MCF 10A (cell line): ENCODE data around the gene TNS2. TPM values are rescaled to one million over a fixed set of nuclear protein-coding genes. Genes with fewer than 3 reads are reported as not detected.
A peak's percentile ranks its signal among the peaks of the same experiment; 100 is the strongest.

Experiments
- BruUV-seq: library from RNA; stranded (reverse); fragments of 400-500 nt; replicated peaks from 2 replicates; lab custom pipeline; 2021; lab: Mats Ljungman, UMichigan
- CTCF ChIA-PET: fragments of 300-600 bp; sonication (Branson Sonifier 250); formaldehyde crosslinking; extraction: SDS; loops from one replicate; lab custom pipeline; 2021; ENCODE audit warnings: antibody characterized with exemption, inconsistent platforms; lab: Yijun Ruan, JAX
- POLR2A ChIA-PET: fragments of 300-600, 350-650 bp; sonication (Branson Sonifier 250); formaldehyde crosslinking; extraction: SDS; loops from one replicate; lab custom pipeline; 2020; ENCODE audit warnings: antibody characterized with exemption, inconsistent platforms; lab: Yijun Ruan, JAX
- DNase-seq: peaks from one replicate; pipeline ENCODE4 v3.0.0-alpha.2; 2018; ENCODE audit not compliant: unreplicated experiment
- H3K27ac Mint-ChIP-seq: one replicate; pipeline ENCODE4 v1.8.0; 2022; ENCODE audit warnings: mild to moderate bottlenecking, low read depth, mixed read lengths; ENCODE audit not compliant: unreplicated experiment
- H3K27me3 Mint-ChIP-seq: one replicate; pipeline ENCODE4 v1.8.0; 2022; ENCODE audit warnings: mixed read lengths; ENCODE audit not compliant: insufficient read depth, unreplicated experiment
- H3K36me3 Mint-ChIP-seq: one replicate; pipeline ENCODE4 v1.8.0; 2022; ENCODE audit warnings: mild to moderate bottlenecking, moderate library complexity, mixed read lengths; ENCODE audit not compliant: insufficient read depth, unreplicated experiment
- H3K4me1 Mint-ChIP-seq: one replicate; pipeline ENCODE4 v1.8.0; 2022; ENCODE audit warnings: mixed read lengths; ENCODE audit not compliant: insufficient read depth, unreplicated experiment
- H3K4me3 Mint-ChIP-seq: one replicate; pipeline ENCODE4 v1.8.0; 2022; ENCODE audit warnings: mild to moderate bottlenecking, moderate library complexity, mixed read lengths; ENCODE audit not compliant: unreplicated experiment
- H3K9me3 Mint-ChIP-seq: one replicate; pipeline ENCODE4 v1.8.0; 2022; ENCODE audit warnings: mixed read lengths; ENCODE audit not compliant: unreplicated experiment
- intact Hi-C: fragments of 100-400 bp; cut with micrococcal nuclease; formaldehyde crosslinking; loops from 2 replicates; pipeline ENCODE4 v1.14.1; 2022
- total RNA-seq: library from RNA; stranded (reverse); gene quantifications from 2 replicates; pipeline ENCODE4 v1.2.3, GENCODE V29; 2022
- TF ChIP-seq, protein P1 (sequence below): fragments of 200-600 bp; IDR thresholded peaks from one replicate; pipeline ENCODE4 v1.8.0; 2022; ENCODE audit warnings: antibody characterized with exemption, mild to moderate bottlenecking; ENCODE audit not compliant: unreplicated experiment

The TNS2 gene
- total RNA-seq, 1 experiment from 2014 or later: 22.3 TPM

DNA sequence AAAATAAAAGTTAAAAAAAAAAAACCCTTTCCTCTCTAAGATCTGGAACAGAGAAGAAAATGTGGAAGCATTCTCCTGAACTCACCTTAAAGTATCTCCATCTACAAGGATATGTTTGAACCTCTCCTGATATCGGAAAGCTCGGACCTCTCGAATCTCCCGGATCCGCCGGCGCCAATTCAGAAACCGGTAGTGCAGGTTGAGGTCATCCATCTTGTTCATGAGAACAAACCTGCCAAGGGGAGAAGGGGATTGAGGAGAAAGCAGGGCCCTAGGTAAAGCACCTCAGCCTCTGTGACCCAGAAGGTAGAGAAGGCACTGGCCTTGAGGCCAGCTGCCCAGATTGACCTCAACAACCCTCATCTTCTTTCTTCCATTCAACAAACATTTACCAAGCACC, 27.2 kb downstream of the TNS2 start:
- H3K4me1 Mint-ChIP-seq: peaks cover 29% of the 10 kb centered on the region
- peaks cover 61% of the 10 kb centered on the region for H3K36me3 Mint-ChIP-seq
- BruUV-seq: no TSS peak

DNA sequence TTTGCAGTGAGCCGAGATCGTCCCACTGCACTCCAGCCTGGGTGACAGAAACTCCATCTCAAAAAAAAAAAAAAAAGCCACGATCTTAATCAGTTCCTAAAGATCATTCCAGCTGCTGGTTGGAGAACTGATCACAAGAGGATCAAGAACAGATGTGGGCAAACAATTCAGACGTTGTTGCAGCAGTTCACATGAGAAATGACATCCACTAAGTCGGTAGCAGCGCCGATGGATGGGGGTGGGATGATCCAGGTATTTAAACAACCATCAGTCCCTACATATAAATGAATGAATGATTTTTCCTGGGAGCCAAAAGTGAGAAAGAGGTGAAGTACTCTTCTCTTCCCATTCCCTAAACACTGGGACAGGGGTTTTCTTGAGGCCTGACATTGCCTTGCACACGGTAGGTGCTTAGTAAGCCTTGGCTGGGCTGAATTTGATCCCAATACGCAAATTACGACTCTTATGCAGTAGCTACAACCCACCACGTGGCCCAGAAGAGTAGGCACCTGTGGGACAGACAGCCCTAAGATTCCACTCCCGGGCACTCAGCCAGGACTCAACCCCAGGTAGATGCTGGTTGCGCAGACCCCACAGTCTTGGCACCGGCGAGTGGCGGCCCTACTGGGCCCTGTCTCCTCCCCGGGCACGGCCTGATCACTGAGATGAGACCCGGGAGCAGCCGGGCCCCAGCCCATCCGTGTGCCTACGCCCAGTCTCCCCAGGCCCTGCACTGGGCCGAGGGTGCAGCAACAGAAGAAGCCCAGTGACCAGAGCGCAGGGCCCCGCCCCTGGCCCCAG, 28.8 kb downstream of the TNS2 start:
- Mint-ChIP-seq H3K36me3 (peaks cover 49% of the 10 kb centered on the region), H3K27ac (peak overlapping the region; percentile 61), H3K9me3 (no peaks in the 10 kb centered on the region), H3K4me3 (peak overlapping the region; percentile 73), H3K27me3 (no peaks in the 10 kb centered on the region), H3K4me1 (peaks cover 29% of the 10 kb centered on the region)
- CTCF ChIA-PET: interaction anchor here (0.6 to 6.9 kb wide), 7 partner anchors 13 to 375 kb away, joined by 3 to 85 read pairs (median 3); partner anchors contain the start of gene IGFBP6
- peak; percentile 54 for DNase-seq
- TF ChIP-seq, protein P1, sequence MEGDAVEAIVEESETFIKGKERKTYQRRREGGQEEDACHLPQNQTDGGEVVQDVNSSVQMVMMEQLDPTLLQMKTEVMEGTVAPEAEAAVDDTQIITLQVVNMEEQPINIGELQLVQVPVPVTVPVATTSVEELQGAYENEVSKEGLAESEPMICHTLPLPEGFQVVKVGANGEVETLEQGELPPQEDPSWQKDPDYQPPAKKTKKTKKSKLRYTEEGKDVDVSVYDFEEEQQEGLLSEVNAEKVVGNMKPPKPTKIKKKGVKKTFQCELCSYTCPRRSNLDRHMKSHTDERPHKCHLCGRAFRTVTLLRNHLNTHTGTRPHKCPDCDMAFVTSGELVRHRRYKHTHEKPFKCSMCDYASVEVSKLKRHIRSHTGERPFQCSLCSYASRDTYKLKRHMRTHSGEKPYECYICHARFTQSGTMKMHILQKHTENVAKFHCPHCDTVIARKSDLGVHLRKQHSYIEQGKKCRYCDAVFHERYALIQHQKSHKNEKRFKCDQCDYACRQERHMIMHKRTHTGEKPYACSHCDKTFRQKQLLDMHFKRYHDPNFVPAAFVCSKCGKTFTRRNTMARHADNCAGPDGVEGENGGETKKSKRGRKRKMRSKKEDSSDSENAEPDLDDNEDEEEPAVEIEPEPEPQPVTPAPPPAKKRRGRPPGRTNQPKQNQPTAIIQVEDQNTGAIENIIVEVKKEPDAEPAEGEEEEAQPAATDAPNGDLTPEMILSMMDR: no peak
- intact Hi-C loops: loop anchor here (1.0 to 2.0 kb wide), 2 partner anchors 21 to 72 kb away; partner anchors contain the start of gene EIF4B
- BruUV-seq: TSS peak; percentile 55
- POLR2A ChIA-PET: interaction anchor here (0.5 to 4.8 kb wide), 25 partner anchors 12 to 538 kb away, joined by 3 to 55 read pairs (median 4); partner anchors contain the start of genes AAAS, CSAD, EIF4B and ESPL1

More for the DNA sequence above, 27.2 kb downstream of the TNS2 start:
- Mint-ChIP-seq H3K27me3 (no peaks in the 10 kb centered on the region), H3K9me3 (no peaks in the 10 kb centered on the region), H3K4me3 (peak overlapping the region; percentile 73), H3K27ac (no peak overlapping the region)
- DNase-seq: no peak
- POLR2A ChIA-PET: interaction anchor here (0.5 to 2.8 kb wide), 5 partner anchors 9 to 573 kb away, joined by 3 to 15 read pairs (median 3); no protein-coding TSS in a partner anchor
- intact Hi-C loops: no loop called here
- TF ChIP-seq, protein P1: no peak
- CTCF ChIA-PET: interaction anchor here (0.6 to 6.9 kb wide), 4 partner anchors 12 to 118 kb away, joined by 3 to 85 read pairs (median 6); no protein-coding TSS in a partner anchor

DNA sequence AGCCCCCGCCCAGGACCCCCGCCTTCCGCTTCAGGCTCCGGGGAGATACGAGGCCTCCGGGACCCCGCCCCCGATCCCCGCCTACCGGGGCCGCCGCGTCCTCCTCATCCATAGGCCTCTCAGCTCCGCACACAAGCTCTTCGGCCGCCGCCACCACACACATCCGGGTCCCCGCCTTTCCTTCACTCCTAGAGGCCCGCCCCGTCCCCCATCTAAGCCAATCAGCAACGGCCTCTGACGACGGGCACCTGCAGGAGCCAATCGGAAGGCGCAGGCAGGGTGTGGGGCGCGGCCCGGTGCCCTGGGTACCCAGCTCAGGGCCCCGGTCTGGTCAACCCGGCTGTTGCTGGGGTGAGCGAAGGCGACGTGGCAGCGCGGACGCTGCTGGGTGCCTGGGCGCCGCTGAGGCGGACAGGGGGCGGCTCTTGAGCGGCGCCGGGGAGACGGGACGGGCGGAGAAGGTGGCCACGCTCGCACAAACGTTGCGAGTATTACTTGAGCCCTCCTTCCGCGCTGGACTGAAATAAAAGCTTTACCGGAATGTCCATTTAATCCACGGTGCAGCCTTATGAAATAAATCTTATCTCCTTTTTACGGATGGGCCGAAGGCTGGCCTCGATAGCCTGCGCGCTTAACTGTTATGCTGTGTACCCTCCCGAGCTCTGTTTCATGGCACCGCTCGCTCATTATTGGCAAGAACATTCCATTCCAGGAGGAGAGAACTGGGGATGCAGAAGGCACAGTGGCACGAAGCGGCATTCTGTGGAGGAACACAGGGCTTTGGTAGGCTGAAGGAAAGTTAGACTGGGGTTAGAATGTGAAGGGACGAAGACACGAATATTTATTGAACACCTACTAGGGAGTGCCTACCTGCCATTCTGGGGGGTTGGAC, 29.6 kb downstream of the TNS2 start, which contains the start of gene SPRYD3:
TSS of gene SPRYD3 (minus strand) at position 165 of the 892 bp plus-strand sequence. CDS start at position 108, 57 bp downstream.
- intact Hi-C loops: loop anchor here (1.0 to 2.0 kb wide), 2 partner anchors 20 to 73 kb away; partner anchors contain the start of gene EIF4B
- DNase-seq: peak; percentile 97
- Mint-ChIP-seq H3K9me3 (no peaks in the 10 kb centered on the region), H3K4me1 (peaks cover 23% of the 10 kb centered on the region), H3K36me3 (peaks cover 41% of the 10 kb centered on the region), H3K4me3 (peak within 1 kb of the TSS; percentile 73), H3K27me3 (no peaks in the 10 kb centered on the region), H3K27ac (peak within 1 kb of the TSS; percentile 61)
- ChIA-PET CTCF (interaction anchor here (0.6 to 6.9 kb wide), 7 partner anchors 12 to 609 kb away, joined by 3 to 85 read pairs (median 4); no protein-coding TSS in a partner anchor), POLR2A (interaction anchor here (0.5 to 4.8 kb wide), 30 partner anchors 11 to 935 kb away, joined by 3 to 55 read pairs (median 4); partner anchors contain the start of genes AAAS, CSAD, EIF4B and ESPL1)
- TSS peak; percentile 94 for BruUV-seq
- TF ChIP-seq, protein P1: no peak
